GM19438 (cell line): Measurements from ENCODE around the gene CACNA2D2.

ENCODE experiments used
- ATAC-seq: cut with Tn5 transposase; IDR thresholded peaks from one replicate; pipeline ENCODE4 v1.9.1; 2021; ENCODE audit warnings: low read depth; ENCODE audit not compliant: unreplicated experiment

The CACNA2D2 gene

GRCh38 chr3:50470658-50471057 is 32.8 kb downstream of the CACNA2D2 start:
- no peak for ATAC-seq

GRCh38 chr3:50467919-50468318 is 35.5 kb downstream of the CACNA2D2 start:
- ATAC-seq, result no peak

- no peak for ATAC-seq
These were observed 37.3 kb downstream of the CACNA2D2 start for GRCh38 chr3:50466177-50466576.

- ATAC-seq, result no peak
These were observed 38.9 kb downstream of the CACNA2D2 start for GRCh38 chr3:50464569-50464968.

- no peak for ATAC-seq
These were observed 43.6 kb downstream of the CACNA2D2 start for GRCh38 chr3:50459785-50460184.

- ATAC-seq, result no peak
These were observed 45.4 kb downstream of the CACNA2D2 start for GRCh38 chr3:50457988-50458387.

- no peak for ATAC-seq
These were observed 48.0 kb downstream of the CACNA2D2 start for GRCh38 chr3:50455161-50456018.

GRCh38 chr3:50454481-50455070 is 48.9 kb downstream of the CACNA2D2 start:
- no peak for ATAC-seq

- no peak for ATAC-seq
These were observed 49.5 kb downstream of the CACNA2D2 start for GRCh38 chr3:50453907-50454306.

GRCh38 chr3:50450209-50450921 is 53.1 kb downstream of the CACNA2D2 start:
- no peak for ATAC-seq

- no peak for ATAC-seq
These were observed 54.5 kb downstream of the CACNA2D2 start for GRCh38 chr3:50448752-50449539.

GRCh38 chr3:50447290-50447840 is 56.1 kb downstream of the CACNA2D2 start:
- ATAC-seq, result no peak

- ATAC-seq, result no peak
These were observed 57.5 kb downstream of the CACNA2D2 start for GRCh38 chr3:50445919-50446318.

GRCh38 chr3:50444782-50445181 is 58.7 kb downstream of the CACNA2D2 start:
- ATAC-seq, result no peak

GRCh38 chr3:50444213-50444612 is 59.2 kb downstream of the CACNA2D2 start:
- no peak for ATAC-seq

GRCh38 chr3:50442945-50443579 is 60.4 kb downstream of the CACNA2D2 start:
- ATAC-seq, result no peak

- ATAC-seq, result no peak
These were observed 61.8 kb downstream of the CACNA2D2 start for GRCh38 chr3:50441424-50442217.

GRCh38 chr3:50436114-50436674 is 67.2 kb downstream of the CACNA2D2 start:
- ATAC-seq, result no peak
